NCI-H1694 (cell line): ENCODE results near the gene HOXA3.
A peak's percentile ranks its signal among the peaks of the same experiment; 100 is the strongest.

ENCODE experiments used
- DNase-seq: peaks from one replicate; lab custom pipeline; 2025; lab: John Stamatoyannopoulos, UW

The HOXA3 gene

GRCh38 chr7:27165996-27166530 lies 13.7 kb upstream of the HOXA3 start:
- no peak for DNase-seq

- no peak for DNase-seq
Measured at GRCh38 chr7:27165089-27165995, 13.0 kb upstream of the HOXA3 start, which contains the start of gene HOXA9. HOXA9 (minus strand) TSS chr7:27165537; CDS start chr7:27165457, 80 bp downstream.

GRCh38 chr7:27164367-27165088 lies 12.1 kb upstream of the HOXA3 start:
- DNase-seq: no peak

GRCh38 chr7:27164045-27164366 lies 11.6 kb upstream of the HOXA3 start:
- no peak for DNase-seq

- DNase-seq: no peak
Measured at GRCh38 chr7:27163288-27164044, 11.1 kb upstream of the HOXA3 start.

- no peak for DNase-seq
Measured at GRCh38 chr7:27162561-27163287, 10.3 kb upstream of the HOXA3 start.

GRCh38 chr7:27161721-27162560 lies 9.6 kb upstream of the HOXA3 start:
- no peak for DNase-seq

- no peak for DNase-seq
Measured at GRCh38 chr7:27161214-27161720, 8.9 kb upstream of the HOXA3 start.

GRCh38 chr7:27160546-27161213 lies 8.3 kb upstream of the HOXA3 start:
- DNase-seq: peak; percentile 70

GRCh38 chr7:27160145-27160545 lies 7.8 kb upstream of the HOXA3 start:
- no peak for DNase-seq

GRCh38 chr7:27159266-27160144 lies 7.1 kb upstream of the HOXA3 start:
- no peak for DNase-seq

GRCh38 chr7:27158436-27159265 lies 6.3 kb upstream of the HOXA3 start:
- DNase-seq: no peak

GRCh38 chr7:27157702-27158431 lies 5.5 kb upstream of the HOXA3 start:
- DNase-seq: no peak

- DNase-seq: no peak
Measured at GRCh38 chr7:27156916-27157701, 4.7 kb upstream of the HOXA3 start.

GRCh38 chr7:27156508-27156898 lies 4.1 kb upstream of the HOXA3 start, which contains the start of gene HOXA7:
HOXA7 (minus strand) TSS chr7:27156675; CDS start chr7:27156545, 130 bp downstream.
- DNase-seq: no peak

GRCh38 chr7:27155816-27156507 lies 3.6 kb upstream of the HOXA3 start:
- no peak for DNase-seq
